ENCODE measurements around the gene SPNS3.

The SPNS3 gene

DNA sequence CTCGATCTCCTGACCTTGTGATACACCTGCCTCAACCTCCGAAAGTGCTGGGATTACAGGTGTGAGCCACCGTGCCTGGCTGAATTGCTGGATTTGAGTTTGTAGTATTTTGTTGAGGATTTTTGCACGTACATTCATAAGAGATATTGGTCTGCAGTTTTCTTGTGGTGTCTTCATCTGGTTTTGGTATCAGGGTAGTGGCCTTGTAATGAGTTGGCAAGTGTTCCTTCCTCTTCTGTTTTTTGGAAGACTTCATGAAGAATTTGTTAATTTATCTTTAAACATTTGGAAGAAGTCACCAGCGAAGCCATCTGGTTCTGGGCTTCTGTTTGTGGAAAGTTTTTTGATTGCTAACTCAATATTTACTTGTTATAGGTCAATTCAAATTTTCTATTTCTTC, 26.9 kb downstream of the SPNS3 start:
- CTCF ChIA-PET: no interaction called here
- TF ChIP-seq, protein P1, sequence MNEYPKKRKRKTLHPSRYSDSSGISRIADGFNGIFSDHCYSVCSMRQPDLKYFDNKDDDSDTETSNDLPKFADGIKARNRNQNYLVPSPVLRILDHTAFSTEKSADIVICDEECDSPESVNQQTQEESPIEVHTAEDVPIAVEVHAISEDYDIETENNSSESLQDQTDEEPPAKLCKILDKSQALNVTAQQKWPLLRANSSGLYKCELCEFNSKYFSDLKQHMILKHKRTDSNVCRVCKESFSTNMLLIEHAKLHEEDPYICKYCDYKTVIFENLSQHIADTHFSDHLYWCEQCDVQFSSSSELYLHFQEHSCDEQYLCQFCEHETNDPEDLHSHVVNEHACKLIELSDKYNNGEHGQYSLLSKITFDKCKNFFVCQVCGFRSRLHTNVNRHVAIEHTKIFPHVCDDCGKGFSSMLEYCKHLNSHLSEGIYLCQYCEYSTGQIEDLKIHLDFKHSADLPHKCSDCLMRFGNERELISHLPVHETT (tag by site-specific recombination; IDR thresholded peaks at IDR 0.05): no peak
- no peak for TF ChIP-seq MEIS1 (CRISPR knock-in tag; IDR thresholded peaks at IDR 0.05; ENCODE audit: borderline replicate concordance)
- no peak for TF ChIP-seq ZFP37 (tag by site-specific recombination; IDR thresholded peaks at IDR 0.05)
- no peak for TF ChIP-seq ZNF521 (tag by site-specific recombination; IDR thresholded peaks at IDR 0.05)
- TF ChIP-seq ZNF132 (tag by site-specific recombination; IDR thresholded peaks at IDR 0.05; ENCODE audit: borderline replicate concordance): no peak
- TF ChIP-seq, protein P2, sequence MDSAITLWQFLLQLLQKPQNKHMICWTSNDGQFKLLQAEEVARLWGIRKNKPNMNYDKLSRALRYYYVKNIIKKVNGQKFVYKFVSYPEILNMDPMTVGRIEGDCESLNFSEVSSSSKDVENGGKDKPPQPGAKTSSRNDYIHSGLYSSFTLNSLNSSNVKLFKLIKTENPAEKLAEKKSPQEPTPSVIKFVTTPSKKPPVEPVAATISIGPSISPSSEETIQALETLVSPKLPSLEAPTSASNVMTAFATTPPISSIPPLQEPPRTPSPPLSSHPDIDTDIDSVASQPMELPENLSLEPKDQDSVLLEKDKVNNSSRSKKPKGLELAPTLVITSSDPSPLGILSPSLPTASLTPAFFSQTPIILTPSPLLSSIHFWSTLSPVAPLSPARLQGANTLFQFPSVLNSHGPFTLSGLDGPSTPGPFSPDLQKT (IDR thresholded peaks at IDR 0.05; ENCODE audit: borderline replicate concordance, low read depth, low read length): no peak
- no peak for TF ChIP-seq ZNF423 (tag by site-specific recombination; IDR thresholded peaks at IDR 0.05)
- no peak for TF ChIP-seq ZNF23 (tag by site-specific recombination; IDR thresholded peaks at IDR 0.05; ENCODE audit: borderline replicate concordance)
- TF ChIP-seq ZIC2 (tag by site-specific recombination; IDR thresholded peaks at IDR 0.05): no peak
- TF ChIP-seq, protein P3, sequence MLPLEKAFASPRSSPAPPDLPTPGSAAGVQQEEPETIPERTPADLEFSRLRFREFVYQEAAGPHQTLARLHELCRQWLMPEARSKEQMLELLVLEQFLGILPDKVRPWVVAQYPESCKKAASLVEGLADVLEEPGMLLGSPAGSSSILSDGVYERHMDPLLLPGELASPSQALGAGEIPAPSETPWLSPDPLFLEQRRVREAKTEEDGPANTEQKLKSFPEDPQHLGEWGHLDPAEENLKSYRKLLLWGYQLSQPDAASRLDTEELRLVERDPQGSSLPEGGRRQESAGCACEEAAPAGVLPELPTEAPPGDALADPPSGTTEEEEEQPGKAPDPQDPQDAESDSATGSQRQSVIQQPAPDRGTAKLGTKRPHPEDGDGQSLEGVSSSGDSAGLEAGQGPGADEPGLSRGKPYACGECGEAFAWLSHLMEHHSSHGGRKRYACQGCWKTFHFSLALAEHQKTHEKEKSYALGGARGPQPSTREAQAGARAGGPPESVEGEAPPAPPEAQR (tag by site-specific recombination; IDR thresholded peaks at IDR 0.05): no peak
- TF ChIP-seq KLF10 (tag by site-specific recombination; IDR thresholded peaks at IDR 0.05): no peak
- no peak for TF ChIP-seq ZSCAN23 (tag by site-specific recombination; IDR thresholded peaks at IDR 0.05)
- TF ChIP-seq RBAK (tag by site-specific recombination; IDR thresholded peaks at IDR 0.05): no peak
- TF ChIP-seq ZNF623 (tag by site-specific recombination; IDR thresholded peaks at IDR 0.05): no peak
- TF ChIP-seq ZBTB8A (tag by site-specific recombination; IDR thresholded peaks at IDR 0.05): no peak
- TF ChIP-seq GLI4 (tag by site-specific recombination; IDR thresholded peaks at IDR 0.05): no peak
- TF ChIP-seq ZNF223 (tag by site-specific recombination; IDR thresholded peaks at IDR 0.05): no peak
- no peak for TF ChIP-seq GLIS2 (tag by site-specific recombination; IDR thresholded peaks at IDR 0.05)
- no peak for TF ChIP-seq SP3 (tag by site-specific recombination; IDR thresholded peaks at IDR 0.05)
- no peak for TF ChIP-seq BCL11B (tag by site-specific recombination; IDR thresholded peaks at IDR 0.05; ENCODE audit: low read depth)
- POLR2A ChIA-PET: no interaction called here
- H3K27ac ChIP-seq (ENCODE audit: extremely low read depth, low read depth, low read length): no peak overlapping the region
- no peak overlapping the region for H3K4me3 ChIP-seq (ENCODE audit: low read depth, low read length)
- H3K4me1 ChIP-seq (ENCODE audit: control insufficient read depth, insufficient read depth, low read length): no peaks in the 10 kb centered on the region
- H3K36me3 ChIP-seq (ENCODE audit: control insufficient read depth in 2 of 2, insufficient read depth in 1 of 2, low read length in 2 of 2): no peaks in the 10 kb centered on the region
- H3K9me3 ChIP-seq (ENCODE audit: control insufficient read depth, insufficient read depth, low read depth, low read length): no peaks in the 10 kb centered on the region

DNA sequence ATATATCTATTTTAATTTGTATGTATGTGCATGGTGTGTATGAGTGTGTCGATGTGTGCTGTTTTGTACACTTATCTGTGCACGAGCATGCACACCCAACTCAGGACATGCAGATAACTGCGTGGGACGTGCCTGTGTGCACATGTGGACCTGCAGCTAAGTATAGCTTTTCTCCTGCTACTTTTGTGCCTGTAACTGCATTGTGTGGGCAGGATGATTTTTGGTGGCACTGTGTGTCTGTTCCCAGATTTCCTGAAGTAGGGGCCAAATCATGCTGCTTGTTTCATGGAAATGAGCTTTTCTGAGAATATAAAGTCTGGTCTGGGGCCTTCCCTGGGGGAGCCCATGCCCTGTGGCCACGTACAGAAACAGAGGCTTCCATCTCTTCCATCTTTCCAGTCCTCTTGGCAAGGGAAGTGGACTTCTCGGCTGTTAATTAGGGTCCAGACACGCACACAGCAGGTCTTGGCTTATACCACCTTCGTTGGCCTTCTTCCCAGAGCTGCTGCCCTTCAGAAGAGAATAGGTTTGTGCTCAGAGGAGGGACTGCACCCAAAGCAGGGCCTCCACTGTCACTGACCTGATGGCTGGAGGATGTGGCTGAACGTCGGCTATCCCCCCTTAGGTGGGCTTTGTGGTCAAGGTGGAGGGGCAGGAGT, 30.2 kb downstream of the SPNS3 start:
- ChIA-PET POLR2A (no interaction called here), CTCF (no interaction called here)
- H3K36me3 ChIP-seq (ENCODE audit: control insufficient read depth in 2 of 2, insufficient read depth in 1 of 2, low read length in 2 of 2): no peaks in the 10 kb centered on the region
- H3K4me1 ChIP-seq (ENCODE audit: control insufficient read depth, insufficient read depth, low read length): no peaks in the 10 kb centered on the region
- no peak overlapping the region for H3K27ac ChIP-seq (ENCODE audit: extremely low read depth, low read depth, low read length)
- H3K4me3 ChIP-seq (ENCODE audit: low read depth, low read length): no peak overlapping the region
- no peaks in the 10 kb centered on the region for H3K9me3 ChIP-seq (ENCODE audit: control insufficient read depth, insufficient read depth, low read depth, low read length)
- TF ChIP-seq FEZF1 (tag by site-specific recombination; IDR thresholded peaks at IDR 0.05) (no peak), ZBTB11 (tag by site-specific recombination; conservative IDR thresholded peaks at IDR 0.05; ENCODE audit: low read depth) (no peak), KLF10 (tag by site-specific recombination; IDR thresholded peaks at IDR 0.05) (no peak), ZNF514 (tag by site-specific recombination; IDR thresholded peaks at IDR 0.05) (no peak), SALL2 (tag by site-specific recombination; IDR thresholded peaks at IDR 0.05; ENCODE audit: borderline replicate concordance) (no peak), GLI4 (tag by site-specific recombination; IDR thresholded peaks at IDR 0.05) (no peak), KLF1 (tag by site-specific recombination; IDR thresholded peaks at IDR 0.05) (no peak), ZNF175 (tag by site-specific recombination; IDR thresholded peaks at IDR 0.05) (no peak), OSR2 (tag by site-specific recombination; IDR thresholded peaks at IDR 0.05) (no peak), ZNF416 (tag by site-specific recombination; IDR thresholded peaks at IDR 0.05) (no peak)
- TF ChIP-seq, protein P4, sequence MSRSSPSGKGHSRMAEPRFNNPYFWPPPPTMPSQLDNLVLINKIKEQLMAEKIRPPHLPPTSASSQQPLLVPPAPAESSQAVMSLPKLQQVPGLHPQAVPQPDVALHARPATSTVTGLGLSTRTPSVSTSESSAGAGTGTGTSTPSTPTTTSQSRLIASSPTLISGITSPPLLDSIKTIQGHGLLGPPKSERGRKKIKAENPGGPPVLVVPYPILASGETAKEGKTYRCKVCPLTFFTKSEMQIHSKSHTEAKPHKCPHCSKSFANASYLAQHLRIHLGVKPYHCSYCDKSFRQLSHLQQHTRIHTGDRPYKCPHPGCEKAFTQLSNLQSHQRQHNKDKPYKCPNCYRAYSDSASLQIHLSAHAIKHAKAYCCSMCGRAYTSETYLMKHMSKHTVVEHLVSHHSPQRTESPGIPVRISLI (tag by site-specific recombination; IDR thresholded peaks at IDR 0.05): no peak

All from HEK293 (cell line).